Heart right ventricle (tissue), 16 donors: ENCODE results near the gene UST. TPM values are rescaled to one million over a fixed set of nuclear protein-coding genes. Genes with fewer than 3 reads are reported as not detected.
A peak's percentile ranks its signal among the peaks of the same experiment; 100 is the strongest.

Experiments used
- ATAC-seq, 8 donors: fragments of 200-7000 bp; cut with Tn5 transposase; one replicate each; pipeline ENCODE4 v1.9.1; 2020; ENCODE audit warnings: mild to moderate bottlenecking in 8 of 8, moderate library complexity in 8 of 8, moderate number of reproducible peaks in 1 of 8
- DNase-seq, 2 donors: peaks; one replicate each; pipeline ENCODE4 v3.0.0-alpha.2; 2020
- H3K27ac ChIP-seq, 10 donors: fragments of 200-600 bp; sonication (generic) in 2 of 10; one replicate each; pipeline versions ENCODE4 v1.5.0 to v1.8.0; 2020 to 2022; ENCODE audit warnings: mild to moderate bottlenecking in 3 of 10
- H3K27me3 ChIP-seq, 7 donors: fragments of 200-600 bp; one replicate each; pipeline ENCODE4 v1.8.0; 2021 to 2022; ENCODE audit warnings: mild to moderate bottlenecking in 2 of 7
- H3K36me3 ChIP-seq, 9 donors: fragments of 200-600 bp; sonication (generic) in 1 of 9; one replicate each; pipeline versions ENCODE4 v1.5.0 to v1.8.0; 2020 to 2022; ENCODE audit warnings: mild to moderate bottlenecking in 2 of 9
- H3K4me1 ChIP-seq, 9 donors: fragments of 200-600 bp; sonication (generic) in 1 of 9; one replicate each; pipeline versions ENCODE4 v1.5.0 to v1.8.0; 2020 to 2022; ENCODE audit warnings: mild to moderate bottlenecking in 4 of 9
- H3K4me3 ChIP-seq, 10 donors: fragments of 200-600 bp; sonication (generic) in 2 of 10; one replicate each; pipeline versions ENCODE4 v1.5.0 to v1.8.0; 2020 to 2022; ENCODE audit warnings: mild to moderate bottlenecking in 7 of 10, moderate library complexity in 2 of 10
- H3K9me3 ChIP-seq, 11 donors: fragments of 200-600 bp in 10 of 11; sonication (generic) in 2 of 11; one replicate each; pipeline versions ENCODE4 v1.5.0 to v1.8.0; 2013 to 2022; ENCODE audit warnings: mild to moderate bottlenecking in 2 of 11, control low read depth in 1 of 11, moderate library complexity in 1 of 11
- WGBS, 2 donors: extraction: QIAGEN DNeasy Blood & Tissue Kit; methylation state at CpG; one replicate each; pipeline ENCODE4 v1.1.7; 2013; ENCODE audit warnings: inconsistent platforms in 1 of 2; 5-methylcytosine and 5-hydroxymethylcytosine counted together
- intact Hi-C, 10 donors: fragments of 100-400 bp; cut with DNase I; formaldehyde crosslinking; loops; one replicate each; pipeline versions ENCODE4 v1.11.1 to v1.14.2; 2022
- polyA plus RNA-seq, 2 donors: library from polyadenylated mRNA; stranded (reverse); fragments of 200-250 nt; gene quantifications; one replicate each; pipeline ENCODE4 v1.2.3, GENCODE V29; 2013
- total RNA-seq, 10 donors: library from RNA; stranded (reverse); fragmentation: NEBNext Ultra II Directional in 3 of 10; extraction: Animal tissue kit (Norgen Biotek cat#: 25700) in 3 of 10; gene quantifications; one replicate each; pipeline versions ENCODE4 v1.2.1 to v1.2.4, GENCODE V29; 2021 to 2023
- TF ChIP-seq, protein P1 (sequence below), 9 donors: fragments of 200-600 bp; sonication (generic) in 2 of 9; IDR thresholded peaks; one replicate each; pipeline versions ENCODE4 v1.5.0 to v1.8.0; 2021 to 2022; ENCODE audit warnings: antibody characterized with exemption in 9 of 9, mild to moderate bottlenecking in 5 of 9, moderate library complexity in 1 of 9
- donor health status: Arrhythmogenic right ventricular cardiomyopathy.
- donor health status: ischemic (EF 13 %, LVEDD 7.1; RV severe dilation, severe dysfunction).
- donor health status: healthy with polysubstance abuse.
- donor health status: DM: no; HTN: yes; CAD: no.
- donor health status: DM: no; HTN: no; CAD: no.
- donor health status: ischemic (EF 25% LVEDD 6.9; RV normal size, moderate dysfunction).
- donor health status: ischemic (EF 25% LVEDD 5.7; RV mildly dilated, moderate dysfunction).
- donor health status: healthy.
- donor health status: DM: yes; HTN: yes; CAD: no.
- donor health status: Ischemic cardiomyopathy.
- donor health status: ischemic (EF 35%, LVEDD 5.7; RV mildly dilated, moderate dysfunction).
- donor health status: nonischemic (EF 11% LVEDD 7.7; RV severe dilation, severe dysfunction).
- donor health status: DM: yes; HTN: yes; CAD: no.
- donor health status: PGD.
- donor health status: ischemic (EF 29% LVEDD 5.4; RV normal size, mild dysfunction).
- donor health status: nonischemic (EF 23%, LVEDD 6.1; RV moderate dilation, normal function).

Gene UST
- total and polyA plus RNA-seq, 12 donors = 1.6 to 4.1 (median 2.3) TPM

DNA sequence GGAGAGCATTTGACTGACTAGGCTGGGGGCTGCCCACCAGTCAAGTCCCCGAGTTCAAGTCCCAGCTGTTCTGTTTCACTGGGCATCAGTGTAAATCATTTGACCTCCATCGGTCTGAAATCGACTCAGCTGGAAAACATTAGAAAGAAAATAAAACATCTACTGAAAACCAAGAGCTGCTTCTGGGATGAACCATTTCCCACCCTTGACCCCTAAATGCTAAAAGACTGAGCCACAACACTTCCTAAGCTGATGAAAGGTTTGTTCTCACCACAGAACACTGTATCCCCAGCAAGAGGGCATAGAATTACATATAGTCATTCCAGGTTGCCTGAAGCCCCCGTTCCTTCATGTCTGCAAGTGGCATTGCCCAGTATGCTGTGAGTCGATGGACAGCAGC is 333.7 kb downstream of the UST start:
- Histone ChIP-seq H3K36me3 (no peaks in the 10 kb centered on the region), H3K27ac (peak overlapping the region; percentile 14 to 77 (median 60)), H3K9me3 (no peaks in the 10 kb centered on the region), H3K4me3 (no peak overlapping the region), H3K27me3 (no peaks in the 10 kb centered on the region), H3K4me1 (peaks cover 2 to 29% (median 21%) of the 10 kb centered on the region in 9 donors)
- DNase-seq = no peak
- TF ChIP-seq, protein P1, sequence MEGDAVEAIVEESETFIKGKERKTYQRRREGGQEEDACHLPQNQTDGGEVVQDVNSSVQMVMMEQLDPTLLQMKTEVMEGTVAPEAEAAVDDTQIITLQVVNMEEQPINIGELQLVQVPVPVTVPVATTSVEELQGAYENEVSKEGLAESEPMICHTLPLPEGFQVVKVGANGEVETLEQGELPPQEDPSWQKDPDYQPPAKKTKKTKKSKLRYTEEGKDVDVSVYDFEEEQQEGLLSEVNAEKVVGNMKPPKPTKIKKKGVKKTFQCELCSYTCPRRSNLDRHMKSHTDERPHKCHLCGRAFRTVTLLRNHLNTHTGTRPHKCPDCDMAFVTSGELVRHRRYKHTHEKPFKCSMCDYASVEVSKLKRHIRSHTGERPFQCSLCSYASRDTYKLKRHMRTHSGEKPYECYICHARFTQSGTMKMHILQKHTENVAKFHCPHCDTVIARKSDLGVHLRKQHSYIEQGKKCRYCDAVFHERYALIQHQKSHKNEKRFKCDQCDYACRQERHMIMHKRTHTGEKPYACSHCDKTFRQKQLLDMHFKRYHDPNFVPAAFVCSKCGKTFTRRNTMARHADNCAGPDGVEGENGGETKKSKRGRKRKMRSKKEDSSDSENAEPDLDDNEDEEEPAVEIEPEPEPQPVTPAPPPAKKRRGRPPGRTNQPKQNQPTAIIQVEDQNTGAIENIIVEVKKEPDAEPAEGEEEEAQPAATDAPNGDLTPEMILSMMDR (IDR thresholded peaks at IDR 0.05) = no peak
- intact Hi-C loops = loop anchor here in 9 of 10 donors (2.0 to 10.0 kb wide), 10 partner anchors 48 to 437 kb away; partner anchors contain the start of gene TAB2 (in 3 of the 9)
- peak in 1 of 8 donors; percentile 8 for ATAC-seq
- WGBS, 2 donors = 72 to 77% methylated on average over 5 of the region's 5 CpGs

DNA sequence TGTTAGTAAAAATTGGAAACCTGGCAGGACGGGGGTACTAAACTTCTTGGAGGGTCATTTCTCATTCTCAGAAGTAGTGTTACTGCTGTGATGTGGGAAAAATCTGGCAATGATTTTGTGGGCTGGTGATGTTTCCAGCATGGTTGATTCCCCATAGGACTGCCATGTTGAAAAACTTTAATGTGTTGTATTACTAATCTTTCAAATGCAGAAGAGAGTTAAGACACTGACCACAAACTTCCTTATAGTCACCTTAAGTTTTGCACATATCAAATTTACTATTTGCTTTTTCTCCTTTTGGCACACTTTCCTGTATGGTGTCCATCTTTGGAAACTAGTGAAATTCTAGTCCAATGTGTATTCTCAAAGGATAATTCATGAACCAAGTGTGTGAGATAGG is 334.5 kb downstream of the UST start:
- WGBS, 2 donors = 96 to 98% methylated on average over 1 of the region's 1 CpG
- intact Hi-C loops = loop anchor here in 9 of 10 donors (1.0 to 10.0 kb wide), 11 partner anchors 49 to 436 kb away; partner anchors contain the start of gene TAB2 (in 3 of the 9)
- no peak for DNase-seq
- H3K27ac ChIP-seq = peak overlapping the region in 2 of 10 donors; percentile 61 to 65
- peaks cover 0 to 5% (median 0%) of the 10 kb centered on the region in 7 donors for H3K27me3 ChIP-seq
- TF ChIP-seq, protein P1 (IDR thresholded peaks at IDR 0.05) = no peak
- H3K4me3 ChIP-seq = no peak overlapping the region
- no peak for ATAC-seq
- peaks cover 2 to 27% (median 21%) of the 10 kb centered on the region in 9 donors for H3K4me1 ChIP-seq
- H3K9me3 ChIP-seq = no peaks in the 10 kb centered on the region
- no peaks in the 10 kb centered on the region for H3K36me3 ChIP-seq

DNA sequence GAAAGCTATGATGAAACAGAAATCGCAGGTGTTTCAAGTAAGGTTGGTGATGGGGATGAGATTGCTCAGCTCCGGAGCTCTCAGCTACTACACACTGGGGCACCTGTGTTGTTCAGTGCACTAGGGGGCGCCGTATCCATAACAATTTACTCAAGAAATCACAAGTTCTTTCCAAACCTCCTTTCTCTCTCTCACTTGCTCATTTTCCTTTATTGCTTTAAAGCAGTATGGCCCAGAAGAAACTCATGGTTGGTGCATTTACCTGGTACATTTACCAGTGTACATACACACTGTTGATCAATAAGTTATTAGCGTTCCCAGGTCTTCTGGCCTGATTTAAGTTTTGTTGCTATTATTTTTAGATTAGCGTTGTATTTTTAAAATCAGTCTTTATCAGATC is 335.5 kb downstream of the UST start:
- Histone ChIP-seq H3K4me3 (no peak overlapping the region), H3K36me3 (no peaks in the 10 kb centered on the region), H3K27ac (no peak overlapping the region), H3K9me3 (no peaks in the 10 kb centered on the region), H3K4me1 (peaks cover 2 to 27% (median 21%) of the 10 kb centered on the region in 9 donors), H3K27me3 (peaks cover 0 to 15% (median 0%) of the 10 kb centered on the region in 7 donors)
- DNase-seq (peak; percentile 69 to 82), ATAC-seq (peak; percentile 52 to 75 (median 66))
- WGBS, 2 donors = 34 to 35% methylated on average over 6 of the region's 6 CpGs
- TF ChIP-seq, protein P1 (IDR thresholded peaks at IDR 0.05) = peak; percentile 51 to 87 (median 86)
- intact Hi-C loops = loop anchor here (1.0 to 10.0 kb wide), 13 partner anchors 50 to 435 kb away; partner anchors contain the start of gene TAB2 (in 3 of the 10)

DNA sequence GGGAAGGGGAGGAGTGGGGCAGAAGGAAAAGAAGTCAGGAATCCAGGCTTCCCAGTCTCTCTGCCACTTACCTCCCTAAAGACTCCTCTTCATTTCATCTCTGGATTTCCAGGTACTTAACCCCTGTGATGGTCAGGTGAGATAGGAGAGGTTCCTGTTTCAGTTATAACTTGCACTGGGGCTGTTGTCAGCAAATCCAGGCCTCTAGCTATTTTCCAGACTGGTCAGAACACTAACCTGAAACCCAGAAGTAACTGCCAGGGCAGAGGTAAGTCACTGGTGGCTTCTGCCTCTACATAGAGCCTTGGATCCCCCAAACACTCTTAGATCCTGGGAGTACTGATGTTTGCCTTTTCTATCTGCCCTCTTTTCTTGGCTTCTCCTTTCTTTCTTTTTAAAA is 337.2 kb downstream of the UST start:
- intact Hi-C loops = loop anchor here in 9 of 10 donors (5.0 to 10.0 kb wide), 8 partner anchors 52 to 433 kb away; partner anchors contain the start of gene TAB2 (in 3 of the 9)
- peaks cover 0 to 27% (median 0%) of the 10 kb centered on the region in 7 donors for H3K27me3 ChIP-seq
- no peaks in the 10 kb centered on the region for H3K9me3 ChIP-seq
- no peak overlapping the region for H3K4me3 ChIP-seq
- no peaks in the 10 kb centered on the region for H3K36me3 ChIP-seq
- peaks cover 2 to 27% (median 21%) of the 10 kb centered on the region in 9 donors for H3K4me1 ChIP-seq
- ATAC-seq (no peak), DNase-seq (no peak)
- TF ChIP-seq, protein P1 (IDR thresholded peaks at IDR 0.05) = no peak
- no peak overlapping the region for H3K27ac ChIP-seq
